SK-N-SH treated with all-trans-retinoic acid at 6 μM for 48 hours (cell line): ENCODE measurements around the gene LBH.

Experiments
- ATAC-seq: fragments of 200-7000 bp; cut with Tn5 transposase; 3 replicates; pipeline ENCODE4 v1.9.1; 2020; ENCODE audit warnings: mild to moderate bottlenecking, moderate library complexity
- ARNTL ChIP-seq: fragments of 450-650 bp; formaldehyde crosslinking; IDR thresholded peaks from 2 replicates; pipeline ENCODE4 v1.5.0; 2020; ENCODE audit warnings: low read depth, mild to moderate bottlenecking, moderate library complexity, borderline replicate concordance
- BACH2 ChIP-seq: fragments of 250-450 bp; sonication (Bioruptor Pico); IDR thresholded peaks from 2 replicates; pipeline ENCODE4 v1.9.0; 2021; ENCODE audit warnings: mild to moderate bottlenecking, borderline replicate concordance
- CSDC2 ChIP-seq: fragments of 250-450 bp; sonication (Bioruptor Pico); IDR thresholded peaks from 2 replicates; pipeline ENCODE4 v1.5.0; 2020; ENCODE audit warnings: mild to moderate bottlenecking, moderate library complexity
- ESRRG ChIP-seq: fragments of 250-450 bp; sonication (Bioruptor Pico); IDR thresholded peaks from 2 replicates; pipeline ENCODE4 v1.6.1; 2021; ENCODE audit warnings: mild to moderate bottlenecking
- GLIS3 ChIP-seq: fragments of 250-450 bp; sonication (Bioruptor Pico); IDR thresholded peaks from 2 replicates; pipeline ENCODE4 v1.5.0; 2020; ENCODE audit warnings: mild to moderate bottlenecking, moderate library complexity
- ISL1 ChIP-seq: fragments of 250-450 bp; sonication (Bioruptor Pico); IDR thresholded peaks from 2 replicates; pipeline ENCODE4 v2.1.2; 2022; ENCODE audit warnings: mild to moderate bottlenecking, moderate library complexity
- OSR1 ChIP-seq: fragments of 250-450 bp; sonication (Bioruptor Pico); IDR thresholded peaks from 2 replicates; pipeline ENCODE4 v1.8.0; 2022; ENCODE audit warnings: moderate library complexity, mild to moderate bottlenecking, inconsistent platforms
- RARB ChIP-seq: fragments of 250-450 bp; sonication (Bioruptor Pico); IDR thresholded peaks from 2 replicates; pipeline ENCODE4 v1.8.0; 2021; ENCODE audit warnings: mild to moderate bottlenecking, moderate library complexity
- TCF4 ChIP-seq: fragments of 250-450 bp; sonication (Bioruptor Pico); IDR thresholded peaks from 2 replicates; pipeline ENCODE4 v1.8.0; 2021; ENCODE audit warnings: mild to moderate bottlenecking, moderate library complexity, borderline replicate concordance
- TOX ChIP-seq: fragments of 250-450 bp; sonication (Bioruptor Pico); IDR thresholded peaks from 2 replicates; pipeline ENCODE4 v1.8.0; 2021; ENCODE audit warnings: mild to moderate bottlenecking, moderate library complexity, borderline replicate concordance
- ZC3H10 ChIP-seq: fragments of 250-450 bp; sonication (Bioruptor Pico); IDR thresholded peaks from 2 replicates; pipeline ENCODE4 v1.5.1; 2021; ENCODE audit warnings: mild to moderate bottlenecking, moderate library complexity
- ZFP3 ChIP-seq: fragments of 250-450 bp; sonication (Bioruptor Pico); IDR thresholded peaks from 2 replicates; pipeline ENCODE4 v1.5.0; 2020; ENCODE audit warnings: mild to moderate bottlenecking, moderate library complexity
- ZFP30 ChIP-seq: fragments of 450-650 bp; formaldehyde crosslinking; IDR thresholded peaks from 2 replicates; pipeline ENCODE4 v1.5.0; 2022; ENCODE audit warnings: mild to moderate bottlenecking, moderate library complexity
- ZNF565 ChIP-seq: fragments of 450-650 bp; formaldehyde crosslinking; conservative IDR thresholded peaks from 2 replicates; pipeline ENCODE4 v1.5.0; 2020; ENCODE audit warnings: low read depth, mild to moderate bottlenecking, moderate library complexity
- ZNF70 ChIP-seq: fragments of 450-650 bp; formaldehyde crosslinking; IDR thresholded peaks from 2 replicates; pipeline ENCODE4 v1.5.0; 2020; ENCODE audit warnings: mild to moderate bottlenecking, moderate library complexity
- ZNF8 ChIP-seq: fragments of 450-650 bp; formaldehyde crosslinking; IDR thresholded peaks from 2 replicates; pipeline ENCODE4 v1.5.0; 2020; ENCODE audit warnings: mild to moderate bottlenecking, moderate library complexity
- TF ChIP-seq, protein P1 (sequence below): fragments of 250-450 bp; sonication (Bioruptor Pico); IDR thresholded peaks from 2 replicates; pipeline ENCODE4 v1.8.0; 2020; ENCODE audit warnings: mild to moderate bottlenecking, moderate library complexity, borderline replicate concordance
- TF ChIP-seq, protein P2 (sequence below): fragments of 250-450 bp; sonication (Bioruptor Pico); IDR thresholded peaks from 2 replicates; pipeline ENCODE4 v1.5.0; 2020; ENCODE audit warnings: mild to moderate bottlenecking, moderate library complexity
- TF ChIP-seq, protein P3 (sequence below): fragments of 250-450 bp; sonication (Bioruptor Pico); IDR thresholded peaks from 2 replicates; pipeline ENCODE4 v1.5.1; 2021; ENCODE audit warnings: mild to moderate bottlenecking, moderate library complexity
- TF ChIP-seq, protein P4 (sequence below): fragments of 250-450 bp; sonication (Bioruptor Pico); IDR thresholded peaks from 2 replicates; pipeline ENCODE4 v1.8.0; 2021; ENCODE audit warnings: low read depth, mild to moderate bottlenecking, moderate library complexity, borderline replicate concordance

The LBH gene

DNA sequence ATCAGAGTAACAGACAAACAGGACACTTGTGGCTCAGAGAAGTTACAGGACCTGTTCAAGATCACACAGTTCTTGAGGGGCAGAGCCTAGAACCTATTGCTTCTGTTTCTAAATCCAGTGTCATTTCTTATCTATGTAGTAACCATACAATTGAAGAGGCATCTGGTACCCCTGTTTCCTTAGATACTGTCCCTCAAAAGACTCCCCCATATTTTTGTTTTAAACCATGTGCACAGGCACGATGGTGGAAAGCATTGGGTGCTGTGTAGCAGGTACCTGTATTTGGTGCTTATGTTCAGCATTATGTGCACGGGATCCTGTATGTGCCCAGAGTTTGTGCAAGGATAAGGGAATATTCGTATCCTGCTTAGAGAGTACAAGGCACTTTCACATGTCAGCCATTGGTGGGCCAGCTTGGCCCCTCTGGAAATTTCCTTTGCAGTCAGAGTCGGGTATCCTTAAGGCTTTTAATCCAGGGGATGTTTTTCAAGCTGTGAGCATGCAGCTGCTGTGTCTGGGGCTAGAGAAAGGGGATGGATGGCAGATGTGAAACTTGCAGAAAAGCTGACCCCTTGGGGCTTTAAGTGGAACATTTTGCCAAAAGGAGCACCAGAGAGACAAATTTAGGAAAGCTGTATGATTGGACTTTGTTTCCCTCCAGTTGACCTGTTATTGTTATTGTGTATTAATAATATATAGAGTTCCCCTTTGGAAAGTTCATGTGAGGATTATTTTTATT, 2.1 kb downstream of the LBH start:
- TF ChIP-seq, protein P1, sequence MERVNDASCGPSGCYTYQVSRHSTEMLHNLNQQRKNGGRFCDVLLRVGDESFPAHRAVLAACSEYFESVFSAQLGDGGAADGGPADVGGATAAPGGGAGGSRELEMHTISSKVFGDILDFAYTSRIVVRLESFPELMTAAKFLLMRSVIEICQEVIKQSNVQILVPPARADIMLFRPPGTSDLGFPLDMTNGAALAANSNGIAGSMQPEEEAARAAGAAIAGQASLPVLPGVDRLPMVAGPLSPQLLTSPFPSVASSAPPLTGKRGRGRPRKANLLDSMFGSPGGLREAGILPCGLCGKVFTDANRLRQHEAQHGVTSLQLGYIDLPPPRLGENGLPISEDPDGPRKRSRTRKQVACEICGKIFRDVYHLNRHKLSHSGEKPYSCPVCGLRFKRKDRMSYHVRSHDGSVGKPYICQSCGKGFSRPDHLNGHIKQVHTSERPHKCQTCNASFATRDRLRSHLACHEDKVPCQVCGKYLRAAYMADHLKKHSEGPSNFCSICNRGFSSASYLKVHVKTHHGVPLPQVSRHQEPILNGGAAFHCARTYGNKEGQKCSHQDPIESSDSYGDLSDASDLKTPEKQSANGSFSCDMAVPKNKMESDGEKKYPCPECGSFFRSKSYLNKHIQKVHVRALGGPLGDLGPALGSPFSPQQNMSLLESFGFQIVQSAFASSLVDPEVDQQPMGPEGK (CRISPR knock-in tag): no peak
- TF ChIP-seq TCF4 (no peak), RARB (CRISPR knock-in tag) (no peak), ISL1 (CRISPR knock-in tag) (no peak), ESRRG (CRISPR knock-in tag) (no peak), ZNF70 (no peak), ZFP30 (CRISPR knock-in tag) (no peak)
- TF ChIP-seq, protein P2, sequence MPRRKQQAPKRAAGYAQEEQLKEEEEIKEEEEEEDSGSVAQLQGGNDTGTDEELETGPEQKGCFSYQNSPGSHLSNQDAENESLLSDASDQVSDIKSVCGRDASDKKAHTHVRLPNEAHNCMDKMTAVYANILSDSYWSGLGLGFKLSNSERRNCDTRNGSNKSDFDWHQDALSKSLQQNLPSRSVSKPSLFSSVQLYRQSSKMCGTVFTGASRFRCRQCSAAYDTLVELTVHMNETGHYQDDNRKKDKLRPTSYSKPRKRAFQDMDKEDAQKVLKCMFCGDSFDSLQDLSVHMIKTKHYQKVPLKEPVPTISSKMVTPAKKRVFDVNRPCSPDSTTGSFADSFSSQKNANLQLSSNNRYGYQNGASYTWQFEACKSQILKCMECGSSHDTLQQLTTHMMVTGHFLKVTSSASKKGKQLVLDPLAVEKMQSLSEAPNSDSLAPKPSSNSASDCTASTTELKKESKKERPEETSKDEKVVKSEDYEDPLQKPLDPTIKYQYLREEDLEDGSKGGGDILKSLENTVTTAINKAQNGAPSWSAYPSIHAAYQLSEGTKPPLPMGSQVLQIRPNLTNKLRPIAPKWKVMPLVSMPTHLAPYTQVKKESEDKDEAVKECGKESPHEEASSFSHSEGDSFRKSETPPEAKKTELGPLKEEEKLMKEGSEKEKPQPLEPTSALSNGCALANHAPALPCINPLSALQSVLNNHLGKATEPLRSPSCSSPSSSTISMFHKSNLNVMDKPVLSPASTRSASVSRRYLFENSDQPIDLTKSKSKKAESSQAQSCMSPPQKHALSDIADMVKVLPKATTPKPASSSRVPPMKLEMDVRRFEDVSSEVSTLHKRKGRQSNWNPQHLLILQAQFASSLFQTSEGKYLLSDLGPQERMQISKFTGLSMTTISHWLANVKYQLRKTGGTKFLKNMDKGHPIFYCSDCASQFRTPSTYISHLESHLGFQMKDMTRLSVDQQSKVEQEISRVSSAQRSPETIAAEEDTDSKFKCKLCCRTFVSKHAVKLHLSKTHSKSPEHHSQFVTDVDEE (CRISPR knock-in tag): no peak
- no peak for ATAC-seq

DNA sequence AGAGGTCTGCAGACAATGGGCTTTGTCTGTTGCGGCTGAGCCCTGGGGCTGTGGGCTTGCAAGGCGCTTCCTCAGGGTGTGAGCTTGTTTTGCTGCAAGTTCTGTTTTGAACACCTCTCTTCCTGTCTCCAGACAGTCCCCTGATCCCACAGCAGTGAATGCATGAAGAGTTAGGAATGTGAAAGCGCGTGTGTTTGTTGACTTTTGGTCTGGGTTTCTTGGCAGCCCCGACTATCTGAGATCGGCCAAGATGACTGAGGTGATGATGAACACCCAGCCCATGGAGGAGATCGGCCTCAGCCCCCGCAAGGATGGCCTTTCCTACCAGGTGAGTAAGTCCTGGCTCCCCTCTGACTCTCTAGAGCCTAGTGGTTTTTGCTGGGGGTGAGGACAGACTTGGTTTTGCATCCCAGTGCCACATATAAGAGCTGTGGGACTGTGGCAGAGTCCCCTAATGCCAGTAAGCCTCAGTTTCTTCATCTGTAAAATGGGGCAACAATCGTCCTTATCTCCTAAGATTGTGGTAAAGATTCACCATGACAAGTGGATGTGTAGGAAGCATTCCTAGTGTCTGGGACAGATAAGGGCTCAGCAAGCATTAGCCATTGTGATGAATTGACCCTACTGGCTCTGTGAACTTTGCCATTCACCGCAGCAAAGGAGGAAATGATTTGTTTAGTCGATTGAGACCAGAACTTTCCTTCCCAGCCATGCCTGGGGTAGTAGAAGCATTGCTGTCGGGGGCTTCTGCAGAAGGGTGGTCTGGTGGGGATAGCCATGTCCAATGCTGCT, 3.0 kb downstream of the LBH start:
- TF ChIP-seq ISL1 (CRISPR knock-in tag) (peak; percentile 13), OSR1 (no peak), GLIS3 (no peak)
- TF ChIP-seq, all 23 proteins: peak for 1
- ATAC-seq: no peak

DNA sequence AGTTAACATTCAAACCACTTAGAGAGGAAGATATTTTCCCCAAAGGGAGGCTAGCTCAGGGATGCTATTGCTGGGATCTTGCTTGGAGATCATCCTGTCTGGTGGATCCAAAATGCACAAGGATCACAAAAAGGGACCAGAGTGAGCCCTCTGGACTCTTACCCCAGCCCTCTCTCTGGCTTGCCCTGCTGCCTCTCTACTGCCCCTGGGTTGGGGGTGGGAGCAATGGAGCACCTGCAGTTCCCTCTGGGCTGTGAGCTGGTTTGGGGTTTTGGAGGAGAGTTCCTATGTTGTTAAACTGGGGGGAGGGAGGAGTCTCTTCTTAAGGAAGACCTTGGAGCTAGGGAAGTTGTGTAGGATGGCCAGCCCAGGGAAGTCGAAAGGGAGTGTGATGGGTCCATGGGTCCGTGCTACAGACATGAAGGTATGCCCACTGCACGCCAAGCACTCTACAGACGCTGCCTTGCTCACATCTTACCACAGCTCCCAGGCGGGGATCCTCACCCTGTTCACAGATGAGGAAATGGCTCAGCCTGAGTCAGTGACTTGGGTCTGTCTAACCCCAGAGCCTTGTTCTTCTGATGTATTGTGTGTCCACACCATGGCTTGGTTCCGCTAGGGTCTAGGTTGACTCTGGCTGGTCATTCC, 3.8 kb downstream of the LBH start:
- no peak for TF ChIP-seq ESRRG (CRISPR knock-in tag)
- no peak for TF ChIP-seq OSR1
- TF ChIP-seq BACH2 (CRISPR knock-in tag): no peak
- no peak for TF ChIP-seq ISL1 (CRISPR knock-in tag)
- no peak for TF ChIP-seq GLIS3
- no peak for TF ChIP-seq ZFP30 (CRISPR knock-in tag)
- no peak for TF ChIP-seq CSDC2
- no peak for TF ChIP-seq TCF4
- TF ChIP-seq, protein P3, sequence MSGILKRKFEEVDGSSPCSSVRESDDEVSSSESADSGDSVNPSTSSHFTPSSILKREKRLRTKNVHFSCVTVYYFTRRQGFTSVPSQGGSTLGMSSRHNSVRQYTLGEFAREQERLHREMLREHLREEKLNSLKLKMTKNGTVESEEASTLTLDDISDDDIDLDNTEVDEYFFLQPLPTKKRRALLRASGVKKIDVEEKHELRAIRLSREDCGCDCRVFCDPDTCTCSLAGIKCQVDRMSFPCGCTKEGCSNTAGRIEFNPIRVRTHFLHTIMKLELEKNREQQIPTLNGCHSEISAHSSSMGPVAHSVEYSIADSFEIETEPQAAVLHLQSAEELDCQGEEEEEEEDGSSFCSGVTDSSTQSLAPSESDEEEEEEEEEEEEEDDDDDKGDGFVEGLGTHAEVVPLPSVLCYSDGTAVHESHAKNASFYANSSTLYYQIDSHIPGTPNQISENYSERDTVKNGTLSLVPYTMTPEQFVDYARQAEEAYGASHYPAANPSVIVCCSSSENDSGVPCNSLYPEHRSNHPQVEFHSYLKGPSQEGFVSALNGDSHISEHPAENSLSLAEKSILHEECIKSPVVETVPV (CRISPR knock-in tag): no peak
- no peak for TF ChIP-seq ARNTL (CRISPR knock-in tag)
- no peak for TF ChIP-seq ZC3H10 (CRISPR knock-in tag)
- no peak for TF ChIP-seq ZNF8
- TF ChIP-seq, protein P1 (CRISPR knock-in tag): no peak
- TF ChIP-seq ZFP3 (CRISPR knock-in tag): no peak
- no peak for TF ChIP-seq ZNF565
- TF ChIP-seq RARB (CRISPR knock-in tag): no peak
- TF ChIP-seq, protein P2 (CRISPR knock-in tag): no peak
- TF ChIP-seq, protein P4, sequence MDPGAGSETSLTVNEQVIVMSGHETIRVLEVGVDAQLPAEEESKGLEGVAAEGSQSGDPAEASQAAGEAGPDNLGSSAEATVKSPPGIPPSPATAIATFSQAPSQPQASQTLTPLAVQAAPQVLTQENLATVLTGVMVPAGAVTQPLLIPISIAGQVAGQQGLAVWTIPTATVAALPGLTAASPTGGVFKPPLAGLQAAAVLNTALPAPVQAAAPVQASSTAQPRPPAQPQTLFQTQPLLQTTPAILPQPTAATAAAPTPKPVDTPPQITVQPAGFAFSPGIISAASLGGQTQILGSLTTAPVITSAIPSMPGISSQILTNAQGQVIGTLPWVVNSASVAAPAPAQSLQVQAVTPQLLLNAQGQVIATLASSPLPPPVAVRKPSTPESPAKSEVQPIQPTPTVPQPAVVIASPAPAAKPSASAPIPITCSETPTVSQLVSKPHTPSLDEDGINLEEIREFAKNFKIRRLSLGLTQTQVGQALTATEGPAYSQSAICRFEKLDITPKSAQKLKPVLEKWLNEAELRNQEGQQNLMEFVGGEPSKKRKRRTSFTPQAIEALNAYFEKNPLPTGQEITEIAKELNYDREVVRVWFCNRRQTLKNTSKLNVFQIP: no peak
- TF ChIP-seq TOX (CRISPR knock-in tag): no peak
- no peak for ATAC-seq
